H1 (cell line): Measurements from ENCODE around the gene GIGYF2. TPM values are rescaled to one million over a fixed set of nuclear protein-coding genes. Genes with fewer than 3 reads are reported as not detected.

Experiments used
- BCL11A ChIP-seq, 2 experiments: IDR thresholded peaks; one replicate each; pipeline ENCODE4 v1.6.1; 2011; ENCODE audit warnings: low read depth in 2 of 2, low read length in 2 of 2, mild to moderate bottlenecking in 2 of 2
- EP300 ChIP-seq, 2 experiments: IDR thresholded peaks; 1 replicate in 1 of 2; 2 replicates in 1 of 2; pipeline ENCODE4 v1.6.1; 2011 to 2012; ENCODE audit warnings: low read depth in 2 of 2, low read length in 2 of 2, mild to moderate bottlenecking in 2 of 2, borderline replicate concordance in 1 of 2, inconsistent platforms in 1 of 2, moderate library complexity in 1 of 2
- GABPA ChIP-seq: IDR thresholded peaks from 2 replicates; pipeline ENCODE4 v1.6.1; 2011; ENCODE audit warnings: mild to moderate bottlenecking, low read length, moderate library complexity, borderline replicate concordance; ENCODE audit not compliant: insufficient read depth
- NRF1 ChIP-seq: IDR thresholded peaks from 2 replicates; pipeline ENCODE4 v1.6.1; 2011; ENCODE audit warnings: mild to moderate bottlenecking, low read depth, low read length, improper control_type of control experiment
- RXRA ChIP-seq: IDR thresholded peaks from 2 replicates; pipeline ENCODE4 v1.6.1; 2011; ENCODE audit warnings: low read depth, mild to moderate bottlenecking, low read length, moderate library complexity; ENCODE audit not compliant: insufficient read depth
- SIN3A ChIP-seq, 2 experiments: IDR thresholded peaks in 1 of 2; conservative IDR thresholded peaks in 1 of 2; 2 replicates each; pipeline ENCODE4 v1.6.1; 2011 to 2012; ENCODE audit warnings: low read length in 2 of 2, improper control_type of control experiment in 1 of 2, low read depth in 1 of 2, mild to moderate bottlenecking in 1 of 2
- SIX5 ChIP-seq: IDR thresholded peaks from 2 replicates; pipeline ENCODE4 v1.6.1; 2011; ENCODE audit warnings: mild to moderate bottlenecking, low read depth, low read length
- ZNF274 ChIP-seq: IDR thresholded peaks from 2 replicates; pipeline ENCODE4 v1.7.0; 2012; ENCODE audit warnings: low read length, borderline replicate concordance; ENCODE audit errors: extremely low read depth
- polyA plus RNA-seq, 7 experiments: library from polyadenylated mRNA; depleted of rRNA in 3 of 7; stranded (reverse) in 5 of 7; unstranded in 2 of 7; fragments of >200 nt in 5 of 7; fragments of 200-250 nt in 2 of 7; gene quantifications; 1 replicate in 5 of 7; 2 replicates in 1 of 7; 4 replicates in 1 of 7; pipeline versions ENCODE4 v1.2.1 to v1.2.3, GENCODE V29; 2011 to 2013; ENCODE audit warnings: missing spikeins in 2 of 7, mixed read lengths in 2 of 7
- total RNA-seq: library from RNA; stranded (reverse); fragmentation: NEBNext Ultra II Directional; extraction: Animal tissue kit (Norgen Biotek cat#: 25700); gene quantifications from 2 replicates; pipeline ENCODE4 v1.2.1, GENCODE V29; 2021
- TF ChIP-seq, protein P1 (sequence below): fragments of 300-600 bp; sonication (generic); IDR thresholded peaks from 2 replicates; pipeline ENCODE4 v1.7.1; 2012; ENCODE audit warnings: low read length, moderate library complexity, mild to moderate bottlenecking, inconsistent platforms; ENCODE audit not compliant: insufficient replicate concordance

GIGYF2 gene
- total and polyA plus RNA-seq, 2 of the 8 experiments (the other 6 are each of a cell fraction or from before 2014, with no cell fraction given), result 22.3 to 62.0 TPM

DNA sequence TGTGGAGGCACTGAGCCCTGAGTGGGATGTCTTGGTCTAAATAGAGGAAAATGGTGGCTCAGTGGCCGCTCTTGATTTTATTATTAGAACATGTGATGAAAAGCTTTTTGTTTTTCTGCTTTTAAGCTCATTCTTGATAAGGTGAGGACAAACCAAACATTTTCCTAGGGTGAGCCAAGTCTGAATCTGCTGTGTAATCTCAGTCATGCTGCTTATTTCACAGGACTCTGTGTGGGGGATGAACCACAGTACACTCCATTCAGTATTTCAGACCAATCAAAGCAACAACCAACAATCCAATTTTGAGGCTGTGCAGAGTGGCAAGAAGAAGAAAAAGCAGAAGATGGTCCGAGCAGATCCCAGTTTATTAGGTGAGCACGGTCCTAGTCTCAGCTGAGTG is 152.9 kb downstream of the GIGYF2 start (continued):
- TF ChIP-seq, protein P1, sequence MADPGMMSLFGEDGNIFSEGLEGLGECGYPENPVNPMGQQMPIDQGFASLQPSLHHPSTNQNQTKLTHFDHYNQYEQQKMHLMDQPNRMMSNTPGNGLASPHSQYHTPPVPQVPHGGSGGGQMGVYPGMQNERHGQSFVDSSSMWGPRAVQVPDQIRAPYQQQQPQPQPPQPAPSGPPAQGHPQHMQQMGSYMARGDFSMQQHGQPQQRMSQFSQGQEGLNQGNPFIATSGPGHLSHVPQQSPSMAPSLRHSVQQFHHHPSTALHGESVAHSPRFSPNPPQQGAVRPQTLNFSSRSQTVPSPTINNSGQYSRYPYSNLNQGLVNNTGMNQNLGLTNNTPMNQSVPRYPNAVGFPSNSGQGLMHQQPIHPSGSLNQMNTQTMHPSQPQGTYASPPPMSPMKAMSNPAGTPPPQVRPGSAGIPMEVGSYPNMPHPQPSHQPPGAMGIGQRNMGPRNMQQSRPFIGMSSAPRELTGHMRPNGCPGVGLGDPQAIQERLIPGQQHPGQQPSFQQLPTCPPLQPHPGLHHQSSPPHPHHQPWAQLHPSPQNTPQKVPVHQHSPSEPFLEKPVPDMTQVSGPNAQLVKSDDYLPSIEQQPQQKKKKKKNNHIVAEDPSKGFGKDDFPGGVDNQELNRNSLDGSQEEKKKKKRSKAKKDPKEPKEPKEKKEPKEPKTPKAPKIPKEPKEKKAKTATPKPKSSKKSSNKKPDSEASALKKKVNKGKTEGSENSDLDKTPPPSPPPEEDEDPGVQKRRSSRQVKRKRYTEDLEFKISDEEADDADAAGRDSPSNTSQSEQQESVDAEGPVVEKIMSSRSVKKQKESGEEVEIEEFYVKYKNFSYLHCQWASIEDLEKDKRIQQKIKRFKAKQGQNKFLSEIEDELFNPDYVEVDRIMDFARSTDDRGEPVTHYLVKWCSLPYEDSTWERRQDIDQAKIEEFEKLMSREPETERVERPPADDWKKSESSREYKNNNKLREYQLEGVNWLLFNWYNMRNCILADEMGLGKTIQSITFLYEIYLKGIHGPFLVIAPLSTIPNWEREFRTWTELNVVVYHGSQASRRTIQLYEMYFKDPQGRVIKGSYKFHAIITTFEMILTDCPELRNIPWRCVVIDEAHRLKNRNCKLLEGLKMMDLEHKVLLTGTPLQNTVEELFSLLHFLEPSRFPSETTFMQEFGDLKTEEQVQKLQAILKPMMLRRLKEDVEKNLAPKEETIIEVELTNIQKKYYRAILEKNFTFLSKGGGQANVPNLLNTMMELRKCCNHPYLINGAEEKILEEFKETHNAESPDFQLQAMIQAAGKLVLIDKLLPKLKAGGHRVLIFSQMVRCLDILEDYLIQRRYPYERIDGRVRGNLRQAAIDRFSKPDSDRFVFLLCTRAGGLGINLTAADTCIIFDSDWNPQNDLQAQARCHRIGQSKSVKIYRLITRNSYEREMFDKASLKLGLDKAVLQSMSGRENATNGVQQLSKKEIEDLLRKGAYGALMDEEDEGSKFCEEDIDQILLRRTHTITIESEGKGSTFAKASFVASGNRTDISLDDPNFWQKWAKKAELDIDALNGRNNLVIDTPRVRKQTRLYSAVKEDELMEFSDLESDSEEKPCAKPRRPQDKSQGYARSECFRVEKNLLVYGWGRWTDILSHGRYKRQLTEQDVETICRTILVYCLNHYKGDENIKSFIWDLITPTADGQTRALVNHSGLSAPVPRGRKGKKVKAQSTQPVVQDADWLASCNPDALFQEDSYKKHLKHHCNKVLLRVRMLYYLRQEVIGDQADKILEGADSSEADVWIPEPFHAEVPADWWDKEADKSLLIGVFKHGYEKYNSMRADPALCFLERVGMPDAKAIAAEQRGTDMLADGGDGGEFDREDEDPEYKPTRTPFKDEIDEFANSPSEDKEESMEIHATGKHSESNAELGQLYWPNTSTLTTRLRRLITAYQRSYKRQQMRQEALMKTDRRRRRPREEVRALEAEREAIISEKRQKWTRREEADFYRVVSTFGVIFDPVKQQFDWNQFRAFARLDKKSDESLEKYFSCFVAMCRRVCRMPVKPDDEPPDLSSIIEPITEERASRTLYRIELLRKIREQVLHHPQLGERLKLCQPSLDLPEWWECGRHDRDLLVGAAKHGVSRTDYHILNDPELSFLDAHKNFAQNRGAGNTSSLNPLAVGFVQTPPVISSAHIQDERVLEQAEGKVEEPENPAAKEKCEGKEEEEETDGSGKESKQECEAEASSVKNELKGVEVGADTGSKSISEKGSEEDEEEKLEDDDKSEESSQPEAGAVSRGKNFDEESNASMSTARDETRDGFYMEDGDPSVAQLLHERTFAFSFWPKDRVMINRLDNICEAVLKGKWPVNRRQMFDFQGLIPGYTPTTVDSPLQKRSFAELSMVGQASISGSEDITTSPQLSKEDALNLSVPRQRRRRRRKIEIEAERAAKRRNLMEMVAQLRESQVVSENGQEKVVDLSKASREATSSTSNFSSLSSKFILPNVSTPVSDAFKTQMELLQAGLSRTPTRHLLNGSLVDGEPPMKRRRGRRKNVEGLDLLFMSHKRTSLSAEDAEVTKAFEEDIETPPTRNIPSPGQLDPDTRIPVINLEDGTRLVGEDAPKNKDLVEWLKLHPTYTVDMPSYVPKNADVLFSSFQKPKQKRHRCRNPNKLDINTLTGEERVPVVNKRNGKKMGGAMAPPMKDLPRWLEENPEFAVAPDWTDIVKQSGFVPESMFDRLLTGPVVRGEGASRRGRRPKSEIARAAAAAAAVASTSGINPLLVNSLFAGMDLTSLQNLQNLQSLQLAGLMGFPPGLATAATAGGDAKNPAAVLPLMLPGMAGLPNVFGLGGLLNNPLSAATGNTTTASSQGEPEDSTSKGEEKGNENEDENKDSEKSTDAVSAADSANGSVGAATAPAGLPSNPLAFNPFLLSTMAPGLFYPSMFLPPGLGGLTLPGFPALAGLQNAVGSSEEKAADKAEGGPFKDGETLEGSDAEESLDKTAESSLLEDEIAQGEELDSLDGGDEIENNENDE, result no peak
- TF ChIP-seq SIX5, result no peak
- TF ChIP-seq SIN3A (conservative IDR thresholded peaks at IDR 0.05 in 1 of 2, IDR thresholded peaks at IDR 0.05 in 1 of 2; ENCODE audit: low read depth in 1 of 2, low read length in 2 of 2), result no peak
- TF ChIP-seq RXRA, result no peak
- TF ChIP-seq BCL11A (IDR thresholded peaks at IDR 0.05; ENCODE audit: low read depth in 2 of 2, low read length in 2 of 2), result no peak
- no peak for TF ChIP-seq EP300 (IDR thresholded peaks at IDR 0.05; ENCODE audit: borderline replicate concordance in 1 of 2, low read depth in 2 of 2, low read length in 2 of 2)
- TF ChIP-seq ZNF274, result no peak
- no peak for TF ChIP-seq NRF1
- no peak for TF ChIP-seq GABPA
